ENCODE results near the gene CHD6. TPM values are rescaled to one million over a fixed set of nuclear protein-coding genes. Genes with fewer than 3 reads are reported as not detected.

Gene CHD6
- total and polyA plus RNA-seq, 5 donors from 2014 or later, result 33.4 to 87.4 (median 39.7) TPM

DNA sequence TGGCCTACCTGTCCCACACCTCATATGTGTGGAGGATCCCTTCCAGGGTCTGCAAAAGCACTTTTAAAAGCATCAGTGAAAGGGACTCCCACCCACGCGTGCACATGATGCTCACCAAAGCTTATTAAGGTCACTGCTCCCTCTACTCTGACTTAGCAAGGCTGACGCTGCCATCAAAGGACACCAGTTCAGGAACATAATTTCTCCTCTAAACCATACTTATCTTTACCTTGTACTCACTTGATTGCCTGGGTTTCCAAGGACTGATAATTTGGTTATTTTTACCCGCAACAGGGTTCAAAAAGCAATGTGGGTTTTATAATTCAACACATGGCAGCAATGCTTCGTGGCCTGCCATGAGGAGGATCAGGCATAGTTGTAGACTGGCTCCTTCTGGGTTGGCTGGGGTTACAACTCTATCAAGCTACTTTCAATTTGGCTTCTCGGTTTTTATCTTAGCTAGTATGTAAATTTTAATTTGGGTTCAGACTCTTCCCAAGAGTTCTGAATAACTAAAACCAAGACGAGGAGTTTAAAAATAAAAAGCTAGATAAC is 199.4 kb downstream of the CHD6 start:
- DNase-seq (no peak), ATAC-seq (ENCODE audit: low read depth in 2 of 2) (no peak)
- Histone ChIP-seq H3K4me3 (ENCODE audit: low read depth, low read length) (no peak overlapping the region), H3K27me3 (ENCODE audit: control insufficient read depth, insufficient read depth, low read length) (no peaks in the 10 kb centered on the region), H3K9me3 (ENCODE audit: control insufficient read depth in 2 of 2, low read length in 2 of 2) (no peaks in the 10 kb centered on the region), H3K4me1 (ENCODE audit: control insufficient read depth, insufficient read depth, low read length, poor library complexity, severe bottlenecking) (no peaks in the 10 kb centered on the region), H3K27ac (ENCODE audit: insufficient read depth, low read length, poor library complexity, severe bottlenecking) (no peak overlapping the region), H3K36me3 (ENCODE audit: control insufficient read depth, insufficient read depth, low read length) (peaks cover 80% of the 10 kb centered on the region)
- H3K4me1 Mint-ChIP-seq, result peaks cover 0 to 17% (median 4%) of the 10 kb centered on the region in 4 donors
- no peaks in the 10 kb centered on the region for H3K9me3 Mint-ChIP-seq
- H3K27me3 Mint-ChIP-seq, result no peaks in the 10 kb centered on the region
- peak overlapping the region in 1 of 3 donors; percentile 23 for H3K27ac Mint-ChIP-seq
- H3K4me3 Mint-ChIP-seq, result no peak overlapping the region
- peaks cover 77% of the 10 kb centered on the region for H3K36me3 Mint-ChIP-seq

DNA sequence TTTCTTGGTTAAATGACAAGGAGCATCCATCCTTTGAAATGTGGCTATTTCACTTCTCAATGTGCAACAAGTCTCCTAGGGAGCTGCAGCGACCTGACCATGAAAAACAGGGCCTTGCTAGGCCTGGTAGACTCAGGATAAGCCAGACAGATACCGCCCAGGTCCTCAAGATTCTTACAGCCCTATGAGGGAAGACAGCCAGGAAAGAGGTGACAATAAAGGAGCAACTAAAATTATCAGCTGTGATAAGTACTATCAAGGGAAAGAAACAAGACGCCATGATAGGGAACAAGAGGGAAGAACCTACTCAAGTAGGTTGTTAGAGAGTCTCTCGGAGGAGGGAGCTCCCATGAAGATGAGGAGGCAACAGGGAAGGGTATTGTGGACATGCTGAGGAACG is 200.1 kb downstream of the CHD6 start:
- H3K27ac ChIP-seq (ENCODE audit: insufficient read depth, low read length, poor library complexity, severe bottlenecking), result no peak overlapping the region
- no peak overlapping the region for H3K4me3 ChIP-seq (ENCODE audit: low read depth, low read length)
- peaks cover 74% of the 10 kb centered on the region for H3K36me3 Mint-ChIP-seq
- no peak overlapping the region for H3K4me3 Mint-ChIP-seq
- no peak for ATAC-seq (ENCODE audit: low read depth in 2 of 2)
- no peaks in the 10 kb centered on the region for H3K9me3 ChIP-seq (ENCODE audit: control insufficient read depth in 2 of 2, low read length in 2 of 2)
- peak overlapping the region in 2 of 3 donors; percentile 10 to 18 for H3K27ac Mint-ChIP-seq
- peaks cover 80% of the 10 kb centered on the region for H3K36me3 ChIP-seq (ENCODE audit: control insufficient read depth, insufficient read depth, low read length)
- peaks cover 0 to 14% (median 3%) of the 10 kb centered on the region in 4 donors for H3K4me1 Mint-ChIP-seq
- H3K9me3 Mint-ChIP-seq, result no peaks in the 10 kb centered on the region
- no peaks in the 10 kb centered on the region for H3K27me3 Mint-ChIP-seq
- DNase-seq, result no peak
- H3K27me3 ChIP-seq (ENCODE audit: control insufficient read depth, insufficient read depth, low read length), result no peaks in the 10 kb centered on the region
- no peaks in the 10 kb centered on the region for H3K4me1 ChIP-seq (ENCODE audit: control insufficient read depth, insufficient read depth, low read length, poor library complexity, severe bottlenecking)

DNA sequence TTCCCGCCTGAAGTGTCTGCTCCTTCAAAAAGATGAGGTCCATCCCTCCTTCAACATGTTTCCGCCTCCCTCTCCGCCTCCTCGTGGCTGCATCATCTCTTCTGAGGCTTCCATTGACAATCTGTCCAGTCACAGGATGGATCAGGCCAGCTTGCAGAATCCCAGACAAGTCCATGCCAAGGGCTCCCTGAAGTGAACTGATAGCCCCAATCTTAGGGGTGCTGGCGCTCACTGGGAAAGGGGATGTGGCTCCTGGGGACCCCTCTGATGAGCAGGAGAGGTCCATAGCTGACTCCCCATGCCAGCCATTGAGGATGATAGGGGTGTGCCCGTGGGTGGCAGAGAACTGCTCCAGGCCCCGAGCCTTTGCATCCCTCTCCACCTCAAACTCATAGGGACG is 203.0 kb downstream of the CHD6 start:
- peaks cover 81% of the 10 kb centered on the region for H3K36me3 ChIP-seq (ENCODE audit: control insufficient read depth, insufficient read depth, low read length)
- peak overlapping the region in 1 of 3 donors; percentile 46 for H3K27ac Mint-ChIP-seq
- no peaks in the 10 kb centered on the region for H3K27me3 ChIP-seq (ENCODE audit: control insufficient read depth, insufficient read depth, low read length)
- no peak overlapping the region for H3K4me3 ChIP-seq (ENCODE audit: low read depth, low read length)
- H3K36me3 Mint-ChIP-seq, result peaks cover 76% of the 10 kb centered on the region
- ATAC-seq (ENCODE audit: low read depth in 2 of 2) (no peak), DNase-seq (no peak)
- no peaks in the 10 kb centered on the region for H3K9me3 ChIP-seq (ENCODE audit: control insufficient read depth in 2 of 2, low read length in 2 of 2)
- H3K4me1 Mint-ChIP-seq, result peaks cover 0 to 8% (median 3%) of the 10 kb centered on the region in 4 donors
- no peaks in the 10 kb centered on the region for H3K9me3 Mint-ChIP-seq
- no peaks in the 10 kb centered on the region for H3K4me1 ChIP-seq (ENCODE audit: control insufficient read depth, insufficient read depth, low read length, poor library complexity, severe bottlenecking)
- H3K27ac ChIP-seq (ENCODE audit: insufficient read depth, low read length, poor library complexity, severe bottlenecking), result no peak overlapping the region
- H3K4me3 Mint-ChIP-seq, result no peak overlapping the region
- no peaks in the 10 kb centered on the region for H3K27me3 Mint-ChIP-seq

DNA sequence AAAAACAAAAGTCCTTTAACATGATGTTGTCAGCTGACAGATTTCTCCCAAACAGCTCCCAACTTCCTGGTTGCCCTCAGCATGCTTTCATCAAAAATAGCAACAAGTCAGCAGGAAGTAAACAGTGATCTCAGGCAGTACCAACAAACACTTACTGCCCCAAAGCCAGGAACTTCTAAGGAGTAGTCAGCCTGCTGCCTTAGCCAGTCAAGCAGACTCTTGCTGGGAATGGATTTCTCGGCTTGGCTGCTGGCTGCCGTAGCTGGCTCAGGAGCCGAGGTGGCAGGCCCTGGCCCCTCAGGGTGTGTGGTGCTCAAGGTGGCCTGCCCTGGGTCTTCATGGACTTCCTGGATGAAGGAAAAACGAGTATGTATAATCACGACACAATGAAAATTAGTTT is 205.0 kb downstream of the CHD6 start:
- peak overlapping the region in 1 of 3 donors; percentile 80 for H3K27ac Mint-ChIP-seq
- peaks cover 76% of the 10 kb centered on the region for H3K36me3 Mint-ChIP-seq
- ATAC-seq (ENCODE audit: low read depth in 2 of 2), result no peak
- no peak for DNase-seq
- H3K4me1 ChIP-seq (ENCODE audit: control insufficient read depth, insufficient read depth, low read length, poor library complexity, severe bottlenecking), result peaks cover 9% of the 10 kb centered on the region
- no peak overlapping the region for H3K27ac ChIP-seq (ENCODE audit: insufficient read depth, low read length, poor library complexity, severe bottlenecking)
- peaks cover 0 to 17% (median 9%) of the 10 kb centered on the region in 4 donors for H3K4me1 Mint-ChIP-seq
- H3K4me3 Mint-ChIP-seq, result no peak overlapping the region
- peaks cover 92% of the 10 kb centered on the region for H3K36me3 ChIP-seq (ENCODE audit: control insufficient read depth, insufficient read depth, low read length)
- no peaks in the 10 kb centered on the region for H3K9me3 Mint-ChIP-seq
- H3K27me3 Mint-ChIP-seq, result no peaks in the 10 kb centered on the region
- H3K9me3 ChIP-seq (ENCODE audit: control insufficient read depth in 2 of 2, low read length in 2 of 2), result no peaks in the 10 kb centered on the region
- H3K27me3 ChIP-seq (ENCODE audit: control insufficient read depth, insufficient read depth, low read length), result no peaks in the 10 kb centered on the region
- H3K4me3 ChIP-seq (ENCODE audit: low read depth, low read length), result no peak overlapping the region

DNA sequence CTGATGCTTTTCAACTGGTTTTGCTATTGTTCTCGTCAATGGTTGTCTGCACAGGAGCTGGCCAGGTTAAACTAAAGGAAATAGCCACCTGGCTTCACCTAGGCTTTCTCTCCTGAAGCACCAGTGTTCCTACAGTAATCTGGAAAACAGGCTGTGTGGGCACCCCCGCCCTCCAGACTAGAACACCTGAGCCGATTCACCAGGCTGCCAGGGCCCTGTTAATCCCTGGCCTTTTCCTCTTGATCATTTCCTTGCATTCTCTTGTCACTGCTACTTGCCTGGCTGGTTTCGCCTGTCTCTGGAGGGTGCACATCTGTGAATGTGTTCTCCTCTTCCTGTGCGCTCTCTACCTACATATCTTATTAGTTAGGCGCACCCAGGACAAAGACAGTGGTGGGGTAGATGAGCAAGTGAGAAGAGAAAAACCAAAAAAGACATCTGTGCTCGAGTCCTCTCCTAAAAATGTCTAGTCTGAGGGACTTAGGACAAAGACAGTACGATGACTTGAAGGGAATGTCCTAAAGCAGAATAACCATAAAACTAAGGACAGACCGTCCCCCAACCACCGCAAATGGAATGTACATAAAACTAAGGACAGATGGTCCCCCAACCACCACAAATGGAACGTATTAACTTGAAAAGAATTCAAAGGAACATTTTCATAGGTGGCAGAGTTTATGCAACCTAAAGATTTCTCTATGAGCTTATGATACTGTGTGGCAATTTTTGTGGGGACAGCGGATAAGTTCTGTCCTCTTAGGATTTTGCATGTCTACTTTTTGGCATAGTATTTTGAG is 205.7 kb downstream of the CHD6 start:
- Histone ChIP-seq H3K36me3 (ENCODE audit: control insufficient read depth, insufficient read depth, low read length) (peaks cover 95% of the 10 kb centered on the region), H3K4me3 (ENCODE audit: low read depth, low read length) (no peak overlapping the region), H3K9me3 (ENCODE audit: control insufficient read depth in 2 of 2, low read length in 2 of 2) (no peaks in the 10 kb centered on the region), H3K4me1 (ENCODE audit: control insufficient read depth, insufficient read depth, low read length, poor library complexity, severe bottlenecking) (peaks cover 10% of the 10 kb centered on the region), H3K27ac (ENCODE audit: insufficient read depth, low read length, poor library complexity, severe bottlenecking) (no peak overlapping the region), H3K27me3 (ENCODE audit: control insufficient read depth, insufficient read depth, low read length) (no peaks in the 10 kb centered on the region)
- H3K27me3 Mint-ChIP-seq, result no peaks in the 10 kb centered on the region
- peaks cover 0 to 13% (median 9%) of the 10 kb centered on the region in 4 donors for H3K4me1 Mint-ChIP-seq
- no peak for ATAC-seq (ENCODE audit: low read depth in 2 of 2)
- H3K9me3 Mint-ChIP-seq, result no peaks in the 10 kb centered on the region
- DNase-seq, result no peak
- H3K27ac Mint-ChIP-seq, result no peak overlapping the region
- peaks cover 70% of the 10 kb centered on the region for H3K36me3 Mint-ChIP-seq
- H3K4me3 Mint-ChIP-seq, result no peak overlapping the region

DNA sequence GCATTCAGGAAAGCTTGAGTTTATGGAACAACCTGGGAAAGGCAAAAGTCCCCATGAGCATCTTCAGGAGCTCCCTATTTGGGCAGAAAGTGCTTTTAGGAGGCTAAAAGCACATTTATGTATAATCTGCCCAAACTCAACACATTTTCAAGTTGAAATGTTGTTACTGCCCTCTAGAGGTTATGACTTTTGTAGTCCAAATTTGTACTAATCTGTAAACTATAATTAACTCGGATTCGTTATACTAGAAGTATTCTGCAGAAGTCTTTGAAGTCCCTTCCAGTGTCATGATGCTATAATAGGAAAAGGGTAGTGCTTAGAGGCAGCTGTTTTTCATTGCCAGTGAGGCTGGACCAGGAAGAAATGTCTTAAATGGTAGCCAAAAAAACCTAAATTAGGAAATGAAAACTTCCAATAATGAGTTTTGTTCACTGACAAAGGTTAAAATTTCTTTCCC is 206.8 kb downstream of the CHD6 start:
- Mint-ChIP-seq H3K36me3 (peaks cover 71% of the 10 kb centered on the region), H3K9me3 (no peaks in the 10 kb centered on the region), H3K27me3 (no peaks in the 10 kb centered on the region), H3K4me3 (no peak overlapping the region), H3K4me1 (peaks cover 0 to 13% (median 8%) of the 10 kb centered on the region in 4 donors), H3K27ac (peak overlapping the region in 1 of 3 donors; percentile 48)
- Histone ChIP-seq H3K36me3 (ENCODE audit: control insufficient read depth, insufficient read depth, low read length) (peaks cover 95% of the 10 kb centered on the region), H3K4me3 (ENCODE audit: low read depth, low read length) (no peak overlapping the region), H3K27me3 (ENCODE audit: control insufficient read depth, insufficient read depth, low read length) (no peaks in the 10 kb centered on the region), H3K9me3 (ENCODE audit: control insufficient read depth in 2 of 2, low read length in 2 of 2) (no peaks in the 10 kb centered on the region), H3K4me1 (ENCODE audit: control insufficient read depth, insufficient read depth, low read length, poor library complexity, severe bottlenecking) (peaks cover 10% of the 10 kb centered on the region), H3K27ac (ENCODE audit: insufficient read depth, low read length, poor library complexity, severe bottlenecking) (no peak overlapping the region)
- ATAC-seq (ENCODE audit: low read depth in 2 of 2) (no peak), DNase-seq (peak in 1 of 3 donors; percentile 41)

DNA sequence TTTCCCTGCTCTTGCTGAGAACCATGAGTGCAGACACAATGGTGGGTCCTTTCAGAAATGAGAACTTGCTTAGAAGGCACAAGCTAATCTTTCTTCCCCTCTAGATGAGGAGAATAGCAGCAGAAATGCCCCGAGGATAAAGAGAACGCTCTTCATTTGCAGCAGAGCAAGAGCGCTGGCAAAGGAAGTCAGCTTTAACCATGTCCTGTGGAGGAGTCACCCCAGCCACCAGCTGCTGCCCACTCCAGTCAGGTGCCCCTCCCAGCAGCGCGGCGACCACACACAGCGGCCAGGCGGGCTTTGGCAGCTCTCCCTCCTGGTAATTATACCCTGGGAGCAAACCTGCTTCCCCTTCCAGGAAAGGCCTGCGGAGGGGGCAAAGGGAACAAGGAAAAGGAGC is 209.2 kb downstream of the CHD6 start:
- no peaks in the 10 kb centered on the region for H3K9me3 ChIP-seq (ENCODE audit: control insufficient read depth in 2 of 2, low read length in 2 of 2)
- Mint-ChIP-seq H3K9me3 (no peaks in the 10 kb centered on the region), H3K36me3 (peaks cover 69% of the 10 kb centered on the region), H3K4me1 (peaks cover 0 to 13% (median 5%) of the 10 kb centered on the region in 4 donors), H3K27me3 (no peaks in the 10 kb centered on the region), H3K4me3 (no peak overlapping the region), H3K27ac (peak overlapping the region in 2 of 3 donors; percentile 25 to 54)
- H3K4me1 ChIP-seq (ENCODE audit: control insufficient read depth, insufficient read depth, low read length, poor library complexity, severe bottlenecking), result peaks cover 10% of the 10 kb centered on the region
- H3K4me3 ChIP-seq (ENCODE audit: low read depth, low read length), result no peak overlapping the region
- no peaks in the 10 kb centered on the region for H3K27me3 ChIP-seq (ENCODE audit: control insufficient read depth, insufficient read depth, low read length)
- H3K27ac ChIP-seq (ENCODE audit: insufficient read depth, low read length, poor library complexity, severe bottlenecking), result no peak overlapping the region
- H3K36me3 ChIP-seq (ENCODE audit: control insufficient read depth, insufficient read depth, low read length), result peaks cover 94% of the 10 kb centered on the region
- no peak for DNase-seq
- ATAC-seq (ENCODE audit: low read depth in 2 of 2), result no peak

All from CD4-positive, CD25-positive, alpha-beta regulatory T cell (primary cell).